Testis (tissue), 3 donors: Measurements from ENCODE around the gene EVA1B. TPM values are rescaled to one million over a fixed set of nuclear protein-coding genes. Genes with fewer than 3 reads are reported as not detected.

ENCODE experiments used
- DNase-seq: peaks from one replicate; pipeline ENCODE4 v3.0.0-alpha.2; 2019
- H3K27ac ChIP-seq, 2 donors: fragments of 200-600 bp; sonication (generic); one replicate each; pipeline ENCODE4 v1.5.1; 2019
- H3K27me3 ChIP-seq: fragments of 200-600 bp; sonication (generic); one replicate; pipeline ENCODE4 v1.5.1; 2019
- H3K36me3 ChIP-seq: fragments of 200-600 bp; sonication (generic); one replicate; pipeline ENCODE4 v1.5.1; 2017; ENCODE audit warnings: low read depth; ENCODE audit errors: missing control alignments
- H3K4me1 ChIP-seq: fragments of 200-600 bp; sonication (generic); one replicate; pipeline ENCODE4 v1.5.1; 2019
- H3K4me3 ChIP-seq, 2 donors: fragments of 200-600 bp; sonication (generic); one replicate each; pipeline ENCODE4 v1.5.1; 2017 to 2019
- H3K9me3 ChIP-seq: fragments of 200-600 bp; sonication (generic); one replicate; pipeline ENCODE4 v1.5.1; 2017
- CTCF ChIP-seq, 3 experiments: fragments of 450-650 bp in 2 of 3; fragments of 200-600 bp in 1 of 3; sonication (generic) in 1 of 3; IDR thresholded peaks; one replicate each; pipeline ENCODE4 v1.5.1; 2016 to 2019; ENCODE audit warnings: antibody characterized with exemption in 3 of 3, mild to moderate bottlenecking in 2 of 3, moderate library complexity in 1 of 3
- POLR2A ChIP-seq: fragments of 450-650 bp; IDR thresholded peaks from one replicate; pipeline ENCODE4 v1.6.1; 2017; ENCODE audit warnings: antibody characterized with exemption, mild to moderate bottlenecking, moderate library complexity
- WGBS, 2 donors: methylation state at CpG; one replicate each; pipeline ENCODE4 v1.1.5; 2018; 5-methylcytosine and 5-hydroxymethylcytosine counted together
- intact Hi-C: fragments of 100-400 bp; cut with DNase I; formaldehyde crosslinking; loops from one replicate; pipeline ENCODE4 v1.15.1; 2023; ENCODE audit warnings: low total_unique reads
- polyA plus RNA-seq: library from polyadenylated mRNA; stranded (reverse); fragments of 350-450 nt; fragmentation: Illumina TruSeq; extraction: RNeasy Lipid Tissue Mini Kit (QIAGEN cat#74804); gene quantifications from one replicate; pipeline ENCODE4 v1.2.3, GENCODE V29; 2014; ENCODE audit warnings: low read depth, low replicate concordance; ENCODE audit not compliant: insufficient read depth
- total RNA-seq, 2 donors: library from RNA; depleted of rRNA; stranded (reverse); fragments of >200 nt; gene quantifications; one replicate each; pipeline ENCODE4 v1.2.3, GENCODE V29; 2016

Gene EVA1B
- total and polyA plus RNA-seq, 3 donors from 2014 or later: 9.1 to 19.4 (median 9.6) TPM

GRCh38 chr1:36305915-36306209 lies 17.6 kb downstream of the EVA1B start:
- Histone ChIP-seq H3K36me3 (no peaks in the 10 kb centered on the region), H3K4me3 (peak overlapping the region; percentile 52 to 75), H3K27ac (peak overlapping the region; percentile 16 to 55), H3K9me3 (no peaks in the 10 kb centered on the region), H3K4me1 (peaks cover 11% of the 10 kb centered on the region), H3K27me3 (no peaks in the 10 kb centered on the region)
- 41 to 60% methylated on average over 6 to 7 of the region's 7 CpGs for WGBS, 2 donors
- no peak for TF ChIP-seq CTCF (IDR thresholded peaks at IDR 0.05)
- no peak for TF ChIP-seq POLR2A
- peak; percentile 14 for DNase-seq
- intact Hi-C loops: no loop called here

GRCh38 chr1:36304970-36305914 lies 18.2 kb downstream of the EVA1B start:
- no peaks in the 10 kb centered on the region for H3K36me3 ChIP-seq
- intact Hi-C loops: no loop called here

GRCh38 chr1:36304521-36304920 lies 18.9 kb downstream of the EVA1B start:
- Histone ChIP-seq H3K4me1 (peaks cover 11% of the 10 kb centered on the region), H3K27ac (no peak overlapping the region), H3K27me3 (no peaks in the 10 kb centered on the region), H3K9me3 (no peaks in the 10 kb centered on the region), H3K36me3 (no peaks in the 10 kb centered on the region), H3K4me3 (no peak overlapping the region)
- 74 to 82% methylated on average over 7 of the region's 7 CpGs for WGBS, 2 donors
- DNase-seq: peak; percentile 21
- TF ChIP-seq CTCF (IDR thresholded peaks at IDR 0.05) (no peak), POLR2A (no peak)
- intact Hi-C loops: no loop called here

More at GRCh38 chr1:36304970-36305914, 18.2 kb downstream of the EVA1B start:
- WGBS, 2 donors: 63 to 76% methylated on average over 7 to 10 of the region's 10 CpGs
- Histone ChIP-seq H3K4me3 (no peak overlapping the region), H3K4me1 (peaks cover 11% of the 10 kb centered on the region), H3K27me3 (no peaks in the 10 kb centered on the region), H3K27ac (peak overlapping the region in 1 of 2 donors; percentile 16), H3K9me3 (no peaks in the 10 kb centered on the region)
- no peak for TF ChIP-seq CTCF (IDR thresholded peaks at IDR 0.05)
- no peak for TF ChIP-seq POLR2A
- DNase-seq: peak; percentile 12

GRCh38 chr1:36303650-36304360 lies 19.6 kb downstream of the EVA1B start:
- 89 to 92% methylated on average over 23 of the region's 23 CpGs for WGBS, 2 donors
- TF ChIP-seq POLR2A: no peak
- no peak for TF ChIP-seq CTCF (IDR thresholded peaks at IDR 0.05)
- intact Hi-C loops: no loop called here
- H3K9me3 ChIP-seq: no peaks in the 10 kb centered on the region
- no peak overlapping the region for H3K27ac ChIP-seq
- DNase-seq: peak; percentile 13
- peaks cover 11% of the 10 kb centered on the region for H3K4me1 ChIP-seq
- no peak overlapping the region for H3K4me3 ChIP-seq
- no peaks in the 10 kb centered on the region for H3K36me3 ChIP-seq
- H3K27me3 ChIP-seq: no peaks in the 10 kb centered on the region
